Large intestine (tissue), 3 donors: ENCODE measurements around the gene AATK. TPM values are rescaled to one million over a fixed set of nuclear protein-coding genes. Genes with fewer than 3 reads are reported as not detected.

Source experiments
- DNase-seq, 2 donors: peaks; one replicate each; pipeline versions ENCODE4 v3.0.0 to v3.0.0-alpha.2; 2013
- H3K27ac ChIP-seq: one replicate; pipeline ENCODE4 v1.5.1; 2013; ENCODE audit warnings: low read length
- H3K27me3 ChIP-seq: 2 replicates; pipeline ENCODE4 v1.6.1; 2013; ENCODE audit warnings: low read length; ENCODE audit not compliant: control insufficient read depth, insufficient read depth
- H3K36me3 ChIP-seq: 2 replicates; pipeline ENCODE4 v1.6.1; 2013; ENCODE audit warnings: low read length; ENCODE audit not compliant: control insufficient read depth, insufficient read depth
- H3K4me1 ChIP-seq: one replicate; pipeline ENCODE4 v1.6.1; 2013; ENCODE audit warnings: low read length; ENCODE audit not compliant: control insufficient read depth, insufficient read depth
- H3K4me3 ChIP-seq: one replicate; pipeline ENCODE4 v1.5.1; 2013; ENCODE audit warnings: low read length
- H3K9me3 ChIP-seq: one replicate; pipeline ENCODE4 v1.6.1; 2013; ENCODE audit warnings: mild to moderate bottlenecking, low read depth, low read length, moderate library complexity; ENCODE audit not compliant: control insufficient read depth
- WGBS: methylation state at CpG from one replicate; pipeline ENCODE4 v1.1.5; 2013; ENCODE audit warnings: low lambda C conversion rate; ENCODE audit not compliant: insufficient coverage; 5-methylcytosine and 5-hydroxymethylcytosine counted together
- polyA plus RNA-seq: library from polyadenylated mRNA; unstranded; fragments of 120-200 nt; gene quantifications from one replicate; pipeline ENCODE4 v1.2.1, GENCODE V29; 2013

The AATK gene
- polyA plus RNA-seq, 1 donor, result 81.2 TPM

DNA sequence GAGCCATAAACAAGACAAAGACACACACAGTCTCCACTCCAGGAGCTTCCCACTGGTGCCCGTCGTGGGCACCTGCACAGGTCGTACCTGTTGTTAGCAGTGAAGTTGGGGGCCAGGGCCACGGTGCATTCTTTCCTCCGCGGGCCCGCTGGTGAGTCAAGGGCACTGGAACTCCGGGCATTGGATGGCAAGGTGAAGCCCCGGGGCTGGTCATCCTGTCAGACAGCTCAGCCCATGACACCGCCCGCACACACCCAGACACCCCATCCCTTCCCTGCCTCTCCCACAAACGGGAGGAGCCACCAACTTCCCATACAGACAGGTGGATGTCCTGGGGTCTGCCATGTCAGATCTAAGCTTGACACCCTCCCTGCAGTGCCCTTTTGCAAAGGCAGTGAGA is 40.6 kb upstream of the AATK start:
- H3K36me3 ChIP-seq, result peaks cover 5% of the 10 kb centered on the region
- H3K27ac ChIP-seq, result no peak overlapping the region
- H3K27me3 ChIP-seq, result no peaks in the 10 kb centered on the region
- H3K4me3 ChIP-seq, result no peak overlapping the region
- no CpG with 5 or more reads among the region's 12 CpGs for WGBS
- no peaks in the 10 kb centered on the region for H3K9me3 ChIP-seq
- H3K4me1 ChIP-seq, result no peaks in the 10 kb centered on the region
- DNase-seq, result no peak

DNA sequence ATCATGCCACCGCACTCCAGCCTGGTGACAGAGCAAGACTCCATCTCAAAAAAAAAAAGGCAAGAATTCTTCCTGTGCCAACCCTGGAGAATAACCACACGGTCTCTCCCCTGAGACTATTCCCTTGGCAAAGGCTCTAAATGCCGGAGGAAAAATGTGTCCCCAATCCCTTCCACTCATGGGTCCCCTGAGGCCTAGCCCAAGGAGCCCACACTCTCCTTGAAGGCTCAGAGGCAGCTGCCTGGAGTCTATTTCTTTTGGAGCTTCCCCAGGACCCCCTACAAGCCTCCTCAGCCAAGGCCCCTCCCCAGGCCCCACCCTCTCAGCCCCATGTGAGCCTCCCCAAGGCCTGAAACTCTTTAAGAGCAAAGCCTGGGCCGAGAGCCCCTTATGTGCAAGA is 40.1 kb upstream of the AATK start:
- H3K4me1 ChIP-seq, result no peaks in the 10 kb centered on the region
- no peak for DNase-seq
- H3K36me3 ChIP-seq, result peaks cover 5% of the 10 kb centered on the region
- H3K27ac ChIP-seq, result no peak overlapping the region
- H3K4me3 ChIP-seq, result no peak overlapping the region
- WGBS, result no CpG with 5 or more reads among the region's 4 CpGs
- no peaks in the 10 kb centered on the region for H3K27me3 ChIP-seq
- no peaks in the 10 kb centered on the region for H3K9me3 ChIP-seq

DNA sequence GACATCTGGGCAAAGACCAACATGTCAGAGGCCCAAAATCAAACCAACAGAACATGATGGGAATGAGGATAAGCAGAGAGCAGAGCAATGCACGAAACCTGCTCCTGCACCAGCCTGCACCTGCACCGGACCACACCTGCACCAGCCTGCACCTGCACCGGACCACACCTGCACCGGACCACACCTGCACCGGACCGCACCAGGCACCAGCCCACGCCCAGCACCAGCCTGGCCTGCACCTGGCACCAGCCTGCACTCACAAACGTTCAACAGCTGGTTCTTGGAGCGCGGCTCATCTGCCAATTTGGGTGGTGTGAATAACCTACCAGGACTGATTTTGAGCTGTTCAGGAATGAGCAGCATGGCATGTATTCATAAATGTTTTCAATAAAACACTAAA is 38.6 kb upstream of the AATK start:
- WGBS, result no CpG with 5 or more reads among the region's 10 CpGs
- Histone ChIP-seq H3K4me1 (peaks cover 5% of the 10 kb centered on the region), H3K27ac (no peak overlapping the region), H3K27me3 (no peaks in the 10 kb centered on the region), H3K9me3 (no peaks in the 10 kb centered on the region), H3K36me3 (peaks cover 5% of the 10 kb centered on the region), H3K4me3 (no peak overlapping the region)
- DNase-seq, result no peak

DNA sequence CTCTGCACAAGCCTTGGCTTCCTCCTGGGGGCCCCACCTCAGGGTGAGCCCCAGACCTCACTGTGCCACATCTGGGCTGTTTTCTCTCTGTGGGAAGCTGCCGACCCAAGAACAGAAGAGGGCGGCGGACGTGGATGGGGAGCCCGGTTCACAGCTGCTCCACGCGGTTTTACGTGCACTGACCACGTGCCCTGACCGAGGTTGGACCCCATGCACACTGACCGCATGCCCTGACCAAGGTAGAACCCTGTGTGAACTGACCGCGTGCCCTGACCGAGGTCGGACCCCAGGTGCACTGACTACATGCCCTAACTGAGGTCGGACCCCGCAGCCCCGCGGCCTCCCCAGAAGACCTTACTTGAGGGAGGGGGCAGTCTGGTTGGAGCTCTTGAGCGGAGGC is 37.1 kb upstream of the AATK start:
- H3K4me3 ChIP-seq, result no peak overlapping the region
- H3K27ac ChIP-seq, result no peak overlapping the region
- DNase-seq, result no peak
- H3K27me3 ChIP-seq, result no peaks in the 10 kb centered on the region
- H3K36me3 ChIP-seq, result peaks cover 7% of the 10 kb centered on the region
- WGBS, result no CpG with 5 or more reads among the region's 20 CpGs
- peaks cover 5% of the 10 kb centered on the region for H3K4me1 ChIP-seq
- no peaks in the 10 kb centered on the region for H3K9me3 ChIP-seq

DNA sequence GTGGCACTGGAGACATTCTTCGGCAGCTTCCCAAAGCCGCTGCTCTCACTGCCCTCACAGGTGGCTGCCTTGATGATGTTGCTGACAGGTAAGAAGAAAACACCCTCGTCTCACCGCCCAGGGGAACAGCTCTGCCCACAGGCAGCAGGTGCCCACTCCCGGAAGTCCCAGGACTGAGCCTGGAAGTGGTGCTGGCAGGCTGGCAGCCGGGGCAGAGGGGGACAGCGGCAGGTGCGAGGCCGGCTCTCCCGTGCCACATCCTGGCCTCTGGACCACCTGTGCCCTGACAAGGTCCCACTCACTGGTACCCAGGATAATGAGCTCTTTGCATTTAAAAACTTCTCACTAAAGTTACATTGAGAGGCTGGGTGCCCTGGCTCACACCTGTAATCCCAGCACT is 36.3 kb upstream of the AATK start:
- Histone ChIP-seq H3K27me3 (no peaks in the 10 kb centered on the region), H3K27ac (no peak overlapping the region), H3K4me1 (peaks cover 5% of the 10 kb centered on the region), H3K36me3 (peaks cover 7% of the 10 kb centered on the region), H3K9me3 (no peaks in the 10 kb centered on the region), H3K4me3 (no peak overlapping the region)
- no CpG with 5 or more reads among the region's 10 CpGs for WGBS
- no peak for DNase-seq

DNA sequence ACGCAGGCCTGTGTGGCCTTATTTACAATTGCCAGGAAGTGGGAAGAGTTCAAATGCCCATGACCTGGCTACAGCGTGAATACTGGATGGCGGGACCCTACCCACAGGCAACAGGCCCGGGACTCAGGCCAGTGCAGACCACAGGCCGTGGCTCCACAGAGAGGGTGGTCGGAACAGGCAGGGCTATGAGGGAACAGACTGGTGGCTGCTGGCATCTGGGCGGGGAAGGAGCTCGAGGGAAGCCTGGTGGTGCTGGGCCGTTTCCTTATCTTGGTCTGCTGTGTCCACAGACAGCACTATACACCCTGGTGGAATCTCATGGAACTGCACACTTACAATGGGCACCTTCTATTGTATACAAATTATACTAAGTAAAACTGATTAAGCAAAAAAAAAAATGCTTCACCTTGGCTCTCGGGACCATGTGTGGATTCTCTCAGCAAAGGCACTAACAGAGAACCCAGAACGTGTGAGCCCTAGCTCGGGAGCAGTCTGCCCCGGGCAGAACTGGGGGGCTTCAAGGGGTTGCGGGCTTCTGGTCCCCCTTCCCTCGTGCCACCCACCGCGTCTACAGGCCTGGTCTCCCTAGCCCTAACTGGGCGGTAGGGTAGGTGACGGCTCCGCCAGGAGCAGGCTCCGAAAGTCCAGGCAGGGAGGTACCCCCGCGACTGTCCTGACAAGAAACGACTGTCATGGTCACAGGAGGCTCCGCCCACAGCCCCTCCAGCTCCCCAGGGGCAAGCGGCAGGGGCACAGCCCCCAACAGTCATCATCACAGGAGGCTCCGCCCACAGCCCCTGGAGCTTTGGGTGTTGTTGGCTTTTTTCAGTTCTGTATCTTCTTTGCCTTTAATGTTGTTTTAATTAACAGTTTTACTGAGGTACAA is 34.9 kb upstream of the AATK start:
- Histone ChIP-seq H3K36me3 (peaks cover 10% of the 10 kb centered on the region), H3K9me3 (no peaks in the 10 kb centered on the region), H3K27me3 (no peaks in the 10 kb centered on the region), H3K4me1 (peaks cover 5% of the 10 kb centered on the region), H3K4me3 (no peak overlapping the region), H3K27ac (no peak overlapping the region)
- WGBS, result no CpG with 5 or more reads among the region's 27 CpGs
- DNase-seq, result peak; percentile 56 to 67

DNA sequence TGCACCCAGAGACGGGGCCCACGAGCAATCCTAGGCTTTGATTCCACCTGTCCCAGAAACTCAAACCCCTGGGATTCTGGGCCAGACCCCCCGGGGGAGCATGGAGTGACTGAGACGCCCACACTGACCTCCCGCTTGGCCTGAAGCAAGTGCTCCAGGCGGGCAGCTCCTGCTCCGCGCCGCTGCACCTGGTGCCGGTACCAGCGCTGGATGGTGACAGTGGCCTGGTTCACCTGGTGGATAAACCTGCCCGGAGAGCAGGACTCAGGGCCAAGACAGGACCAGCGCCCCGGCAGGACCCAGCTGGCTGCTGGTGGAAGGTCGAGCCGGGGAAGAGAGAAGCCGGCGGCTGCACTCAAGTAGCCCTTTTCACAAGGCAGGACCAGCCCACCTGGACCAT is 34.2 kb upstream of the AATK start:
- Histone ChIP-seq H3K27ac (no peak overlapping the region), H3K4me3 (no peak overlapping the region)
- WGBS, result no CpG with 5 or more reads among the region's 18 CpGs

DNA sequence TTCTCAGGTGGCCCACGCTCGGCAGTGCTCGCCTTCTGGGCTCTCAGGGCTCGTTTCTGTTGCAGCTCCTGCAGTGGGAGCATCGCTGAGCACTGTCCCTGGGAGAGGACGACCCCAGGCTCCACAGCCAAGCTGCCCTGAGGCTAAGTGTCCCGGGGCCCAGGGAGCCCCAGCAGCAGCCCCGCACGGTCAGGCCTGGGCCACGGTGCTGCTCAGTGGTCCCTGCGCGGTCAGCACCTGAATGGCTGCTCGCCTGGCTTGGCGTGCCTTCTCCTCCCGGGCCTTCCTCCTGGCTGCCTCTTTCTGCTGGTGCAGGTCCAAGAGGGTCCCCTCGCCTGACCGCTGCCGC is 33.4 kb upstream of the AATK start:
- no peak for DNase-seq
- Histone ChIP-seq H3K9me3 (no peaks in the 10 kb centered on the region), H3K27me3 (no peaks in the 10 kb centered on the region), H3K27ac (no peak overlapping the region), H3K36me3 (peaks cover 10% of the 10 kb centered on the region), H3K4me1 (peaks cover 5% of the 10 kb centered on the region), H3K4me3 (no peak overlapping the region)
- WGBS, result no CpG with 5 or more reads among the region's 18 CpGs

More for the DNA sequence above, 34.2 kb upstream of the AATK start:
- peaks cover 10% of the 10 kb centered on the region for H3K36me3 ChIP-seq
- DNase-seq, result no peak
- H3K9me3 ChIP-seq, result no peaks in the 10 kb centered on the region
- H3K27me3 ChIP-seq, result no peaks in the 10 kb centered on the region
- H3K4me1 ChIP-seq, result peaks cover 5% of the 10 kb centered on the region

DNA sequence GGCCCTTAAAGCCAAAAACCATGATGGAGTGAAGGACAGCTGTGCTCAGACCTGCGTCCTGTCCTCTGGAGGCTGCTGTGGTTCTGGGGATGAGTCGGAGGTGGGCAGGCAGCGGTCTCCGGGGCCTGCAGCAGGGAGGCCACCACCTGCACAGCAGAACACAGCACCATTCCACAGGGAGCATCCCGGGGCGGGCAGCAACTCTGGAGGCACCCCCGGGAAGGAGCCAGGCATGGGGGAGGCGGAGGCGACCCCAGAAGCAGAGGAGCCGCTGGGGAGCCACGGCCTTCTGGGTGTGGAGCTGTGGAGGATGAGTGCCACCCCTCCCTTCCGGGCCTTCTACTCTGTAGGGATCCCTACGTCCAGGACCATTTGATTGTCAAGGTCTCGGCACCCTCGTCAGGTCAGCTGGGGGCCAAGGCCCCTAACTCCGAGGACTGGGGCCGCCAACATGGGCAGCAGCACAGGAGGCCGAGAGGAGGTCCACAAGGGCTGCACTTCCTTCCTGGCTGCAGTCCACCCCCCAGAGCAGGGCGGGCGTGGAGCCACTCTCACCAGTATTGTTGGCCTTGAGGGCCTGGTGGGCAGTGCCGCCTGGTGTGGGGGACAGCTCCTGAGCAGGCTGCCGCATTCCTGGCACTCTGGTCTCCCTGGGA is 32.9 kb upstream of the AATK start:
- no peak for DNase-seq
- no peaks in the 10 kb centered on the region for H3K9me3 ChIP-seq
- H3K4me3 ChIP-seq, result no peak overlapping the region
- H3K4me1 ChIP-seq, result peaks cover 5% of the 10 kb centered on the region
- H3K27ac ChIP-seq, result no peak overlapping the region
- peaks cover 10% of the 10 kb centered on the region for H3K36me3 ChIP-seq
- no peaks in the 10 kb centered on the region for H3K27me3 ChIP-seq
- no CpG with 5 or more reads among the region's 22 CpGs for WGBS

DNA sequence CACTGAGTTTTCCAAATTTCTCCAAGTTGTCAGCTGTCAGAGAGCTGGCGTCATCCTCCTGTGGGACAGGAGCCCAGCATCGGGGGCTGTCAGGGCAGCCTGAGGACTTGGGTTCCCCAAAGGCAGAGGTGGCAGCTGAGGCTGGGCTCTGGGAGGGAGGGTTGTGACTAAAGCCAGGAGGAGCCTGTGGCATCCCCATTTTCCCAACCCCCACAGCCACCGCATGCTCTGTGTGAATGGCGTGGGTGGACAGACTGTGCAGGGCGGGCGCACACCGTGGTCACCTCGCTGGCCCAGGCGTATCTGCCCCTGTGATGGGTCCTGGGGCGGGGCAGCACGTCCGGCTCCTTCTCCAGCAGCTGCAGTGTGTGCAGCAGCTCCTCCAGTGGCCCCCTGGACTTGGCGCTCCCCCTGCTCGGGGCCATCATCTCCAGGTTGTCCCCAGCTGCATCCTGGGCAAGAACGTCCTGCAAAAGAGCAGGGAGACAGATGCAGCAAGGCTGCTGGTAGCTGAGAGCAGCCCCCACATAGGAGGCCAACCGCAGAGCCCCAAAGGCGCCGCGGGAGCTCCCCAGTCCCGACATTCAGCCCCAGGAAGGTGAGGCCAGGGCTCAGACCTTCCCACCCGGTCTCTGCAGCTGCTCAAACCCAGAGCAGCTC is 31.9 kb upstream of the AATK start:
- no peak for DNase-seq
- no peaks in the 10 kb centered on the region for H3K27me3 ChIP-seq
- WGBS, result no CpG with 5 or more reads among the region's 21 CpGs
- H3K4me1 ChIP-seq, result peaks cover 5% of the 10 kb centered on the region
- H3K4me3 ChIP-seq, result no peak overlapping the region
- H3K9me3 ChIP-seq, result no peaks in the 10 kb centered on the region
- H3K27ac ChIP-seq, result no peak overlapping the region
- peaks cover 10% of the 10 kb centered on the region for H3K36me3 ChIP-seq
